Suppressor macrophage (primary cell): ENCODE data around the gene CSNK2A1.
"Not testable (repeated sequence)": the region's sequence is repeated elsewhere in the genome, so short reads cannot be mapped to it uniquely, and the experiment has no call there.

Source experiments
- DNase-seq, 4 experiments: peaks; one replicate each; pipeline ENCODE4 v3.0.0-alpha.2; 2020 to 2022
- total RNA-seq, 17 experiments: gene quantifications; one replicate each; lab custom pipeline; 2026; ENCODE audit warnings: mixed read lengths in 6 of 17, inconsistent platforms in 3 of 17; lab: John Stamatoyannopoulos, UW

Gene CSNK2A1
- total RNA-seq = 73.1 to 150 (median 115) reads per million in 17 experiments

DNA sequence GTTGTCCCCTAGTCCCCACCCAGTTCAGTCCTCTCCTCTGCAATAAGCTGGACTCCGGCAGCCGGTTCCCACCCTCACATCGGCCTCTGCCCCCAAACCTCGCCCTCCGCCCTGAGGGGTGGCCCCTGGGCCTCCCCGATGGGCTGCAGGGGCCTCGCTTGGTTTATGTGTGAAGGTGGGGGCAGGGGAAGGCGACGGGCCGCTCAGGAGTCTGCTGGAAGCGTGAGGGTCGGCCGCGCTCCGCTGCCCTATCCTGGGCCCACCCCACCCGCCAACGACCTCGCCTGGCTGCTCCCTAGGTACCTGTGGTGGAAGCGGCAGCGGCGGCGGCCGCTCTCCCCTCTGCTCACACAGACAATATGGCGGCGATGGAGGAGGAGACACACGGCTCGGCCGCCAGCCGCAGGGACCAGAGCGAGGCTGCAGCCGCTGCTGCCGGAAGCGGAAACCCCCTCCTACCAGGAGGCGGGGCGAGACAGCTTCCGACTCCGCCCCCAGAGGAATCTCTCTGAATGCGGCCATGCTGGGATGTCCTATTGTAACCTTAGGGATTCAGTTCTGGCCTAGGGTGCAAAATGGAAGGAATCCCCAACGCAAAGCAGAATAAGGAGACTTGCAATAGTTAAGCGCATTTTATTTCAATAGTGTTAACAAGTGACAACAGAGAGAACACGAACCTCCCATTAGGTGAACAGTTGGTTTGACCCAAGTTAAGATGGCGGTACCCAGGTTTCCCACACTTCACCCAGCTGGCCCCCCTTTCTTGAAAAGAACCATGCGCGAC lies at the start of gene CSNK2A1:
Gene CSNK2A1 (minus strand): TSS at position 422 of the 784 bp plus-strand sequence. CDS start 35,239 bp downstream, outside the sequence.
- peak; percentile 96 to 98 (median 98) for DNase-seq

DNA sequence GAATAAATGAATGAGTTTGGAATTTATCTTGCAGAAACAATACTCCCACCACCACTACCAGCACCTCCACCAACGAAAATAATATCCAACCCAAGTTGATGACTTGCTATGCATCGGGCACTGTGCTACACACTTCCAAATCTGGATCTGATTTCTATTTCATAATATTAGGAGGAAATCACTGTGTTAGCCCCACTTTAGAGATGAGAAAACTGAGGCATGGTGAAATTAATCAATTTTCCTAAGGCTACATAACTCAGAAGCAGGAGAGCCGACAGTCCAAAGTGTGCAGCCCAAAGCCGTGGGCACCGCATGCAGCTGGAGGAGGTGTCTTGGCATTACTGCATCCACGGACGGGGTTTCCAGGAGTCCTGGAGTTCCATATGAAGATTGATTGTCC lies 48.9 kb upstream of the CSNK2A1 start:
- DNase-seq = no peak

DNA sequence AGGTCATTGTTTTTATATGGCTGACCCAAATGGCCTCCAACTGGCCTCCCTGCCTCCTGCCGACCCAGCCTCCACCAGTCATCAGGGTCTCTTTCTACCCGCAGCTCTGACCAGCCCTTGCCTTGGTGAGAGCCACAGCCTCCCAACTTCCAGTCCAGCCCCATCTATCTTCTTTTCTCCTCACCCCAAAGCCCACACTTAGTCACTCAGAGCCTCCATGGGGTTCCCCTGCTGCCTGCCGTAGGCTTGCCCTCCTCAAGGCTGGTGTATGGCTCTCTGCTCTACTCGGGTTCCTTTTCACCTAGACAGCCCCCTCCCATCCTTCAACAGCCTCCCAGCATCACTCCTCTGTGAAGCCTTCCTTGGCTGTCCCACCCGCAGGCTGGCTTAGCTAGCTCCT lies 48.4 kb upstream of the CSNK2A1 start:
- no peak for DNase-seq

DNA sequence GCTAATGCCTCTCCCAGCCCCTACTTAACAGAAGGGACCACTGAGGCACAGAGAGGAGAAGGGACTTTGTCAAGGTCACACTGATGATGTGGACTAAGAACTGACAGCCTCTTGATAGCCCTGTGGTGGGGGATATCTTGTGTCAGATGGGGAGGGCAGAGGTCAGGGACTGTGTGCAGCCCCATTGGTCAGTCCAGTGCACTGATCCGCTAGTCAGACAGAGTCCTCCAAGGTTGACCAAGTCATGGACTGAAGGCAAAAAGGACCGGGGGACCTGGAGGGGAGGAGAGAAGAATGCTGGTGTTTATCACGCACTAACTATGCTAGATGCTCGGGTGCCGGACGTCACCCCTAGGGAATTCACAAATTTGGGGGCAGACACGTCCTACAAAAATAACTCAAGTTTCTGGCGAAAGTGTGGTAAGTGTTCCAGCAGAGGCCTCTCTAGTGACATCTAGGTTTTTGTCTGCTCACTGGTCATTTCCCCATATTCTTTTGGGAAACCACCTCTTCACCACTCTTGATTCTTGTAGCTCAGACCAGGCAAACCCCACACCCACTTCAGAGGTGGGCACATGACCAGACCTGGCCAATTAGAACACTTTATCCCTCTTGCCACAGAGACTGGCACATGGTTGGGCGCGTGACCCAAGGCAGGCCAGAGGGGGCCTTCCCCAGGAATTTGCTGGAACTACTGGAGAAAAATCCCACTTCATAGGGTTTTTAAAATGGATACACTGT lies 45.5 kb upstream of the CSNK2A1 start:
- DNase-seq = peak; percentile 42 to 74 (median 66)

DNA sequence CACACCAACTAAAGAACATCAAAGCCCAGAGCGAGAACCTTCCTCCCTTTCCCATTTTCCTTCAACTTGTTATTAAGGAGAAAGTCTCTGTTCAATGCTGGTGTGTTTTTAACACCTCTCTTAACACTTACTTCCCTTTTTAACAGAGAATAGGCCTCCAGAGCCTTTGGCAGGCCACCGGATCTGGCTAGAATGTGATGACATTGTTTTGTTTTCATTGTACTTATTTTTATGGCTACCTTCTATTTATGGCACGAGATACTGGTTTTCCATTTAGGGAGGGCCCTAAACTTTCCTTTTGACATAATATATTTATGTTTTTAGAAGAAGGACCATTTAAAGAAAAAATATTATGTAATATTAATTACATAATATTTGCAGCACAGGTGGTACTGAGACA lies 44.9 kb upstream of the CSNK2A1 start:
- peak in 3 of 4 experiments; percentile 17 to 32 (median 19) for DNase-seq

DNA sequence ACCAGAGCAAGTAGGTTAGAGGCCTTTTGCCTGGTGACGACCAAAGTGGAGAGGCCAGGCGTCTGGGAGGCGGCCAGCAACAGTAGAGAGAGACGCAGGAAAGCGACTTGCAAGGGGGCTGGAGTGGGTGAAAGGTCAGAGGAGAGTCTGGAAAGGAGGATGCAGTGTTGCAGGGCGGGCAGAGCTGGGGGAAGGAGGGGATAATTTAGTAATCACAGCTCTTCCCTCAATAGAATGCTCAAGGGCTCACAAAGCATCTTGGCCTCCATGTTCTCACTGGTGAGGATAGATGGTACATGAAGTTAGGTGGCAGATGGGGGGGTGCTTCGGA lies 41.3 kb upstream of the CSNK2A1 start:
- DNase-seq = no peak

DNA sequence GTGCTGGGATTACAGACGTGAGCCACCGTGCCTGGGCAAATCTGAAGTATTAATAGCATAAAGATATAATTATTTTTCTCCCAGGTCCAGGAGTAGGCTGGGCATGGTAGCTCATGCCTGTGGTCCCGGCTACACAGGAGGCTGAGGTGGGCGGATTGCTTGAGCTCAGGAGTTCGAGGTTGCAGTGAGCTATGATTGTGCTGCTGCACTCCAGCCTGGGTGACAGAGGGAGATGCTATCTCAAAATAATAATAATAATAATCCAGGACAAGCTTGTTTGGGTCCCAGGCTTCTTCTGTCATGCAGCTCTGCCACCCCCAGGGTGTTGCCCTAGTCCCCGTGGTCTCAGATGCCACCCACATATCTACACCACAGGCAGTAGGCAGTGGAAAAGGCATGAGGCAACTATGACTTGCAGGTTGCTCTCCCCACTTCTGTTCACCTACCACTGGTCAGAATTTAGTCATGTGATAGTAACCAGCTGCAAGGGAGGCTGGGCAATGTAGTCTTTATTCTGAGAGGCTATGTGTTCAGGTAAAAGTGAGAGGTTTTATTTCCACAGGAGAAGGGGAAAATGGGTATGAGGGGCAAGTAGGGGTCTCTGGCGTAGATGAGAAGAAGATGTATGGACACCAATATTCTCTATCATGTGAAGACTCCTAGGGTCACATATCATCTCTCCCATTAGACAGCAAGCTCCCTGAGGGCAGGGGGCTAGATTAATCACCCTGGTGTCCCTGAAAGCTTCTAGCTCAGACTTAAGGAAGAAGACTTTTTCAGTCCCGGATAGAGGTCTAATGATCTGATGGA lies 40.8 kb upstream of the CSNK2A1 start:
- peak in 3 of 4 experiments; percentile 49 to 73 (median 65) for DNase-seq

DNA sequence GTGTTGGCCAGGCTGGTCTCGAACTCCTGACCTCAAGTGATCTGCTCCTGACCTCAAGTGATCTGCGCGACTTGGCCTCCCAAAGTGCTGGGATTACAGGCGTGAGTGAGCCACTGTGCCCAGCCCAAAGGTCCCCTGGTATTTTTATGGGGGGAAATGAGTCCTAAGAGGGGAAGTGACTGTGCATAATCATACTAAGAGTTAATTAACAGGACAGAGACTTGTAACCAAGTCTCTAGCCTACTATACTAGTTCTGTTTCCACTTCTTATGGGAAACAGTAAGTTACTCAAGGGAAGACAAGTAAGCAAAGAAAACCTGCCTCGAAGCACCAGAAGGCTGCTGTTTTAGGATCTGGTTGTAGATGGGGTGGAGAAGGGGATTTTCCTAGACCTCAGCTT lies 38.6 kb upstream of the CSNK2A1 start:
- no peak for DNase-seq

DNA sequence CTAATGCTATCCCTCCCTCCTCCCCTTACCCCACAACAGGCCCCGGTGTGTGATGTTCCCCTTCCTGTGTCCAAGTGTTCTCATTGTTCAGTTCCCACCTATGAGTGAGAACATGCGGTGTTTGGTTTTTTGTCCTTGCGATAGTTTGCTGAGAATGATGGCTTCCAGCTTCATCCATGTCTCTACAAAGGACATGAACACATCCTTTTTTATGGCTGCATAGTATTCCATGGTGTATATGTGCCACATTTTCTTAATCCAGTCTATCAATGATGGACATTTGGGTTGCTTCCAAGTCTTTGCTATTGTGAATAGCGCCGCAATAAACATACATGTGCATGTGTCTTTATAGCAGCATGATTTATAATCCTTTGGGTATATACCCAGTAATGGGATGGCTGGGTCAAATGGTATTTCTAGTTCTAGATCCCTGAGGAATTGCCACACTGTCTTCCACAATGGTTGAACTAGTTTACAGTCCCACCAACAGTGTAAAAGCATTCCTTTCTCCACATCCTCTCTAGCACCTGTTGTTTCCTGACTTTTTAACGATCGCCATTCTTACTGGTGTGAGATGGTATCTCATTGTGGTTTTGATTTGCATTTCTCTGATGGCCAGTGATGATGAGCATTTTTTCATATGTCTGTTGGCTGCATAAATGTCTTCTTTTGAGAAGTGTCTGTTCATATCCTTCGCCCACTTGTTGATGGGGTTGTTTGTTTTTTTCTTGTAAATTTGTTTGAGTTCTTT lies 35.5 kb upstream of the CSNK2A1 start:
- DNase-seq = not testable (repeated sequence)

DNA sequence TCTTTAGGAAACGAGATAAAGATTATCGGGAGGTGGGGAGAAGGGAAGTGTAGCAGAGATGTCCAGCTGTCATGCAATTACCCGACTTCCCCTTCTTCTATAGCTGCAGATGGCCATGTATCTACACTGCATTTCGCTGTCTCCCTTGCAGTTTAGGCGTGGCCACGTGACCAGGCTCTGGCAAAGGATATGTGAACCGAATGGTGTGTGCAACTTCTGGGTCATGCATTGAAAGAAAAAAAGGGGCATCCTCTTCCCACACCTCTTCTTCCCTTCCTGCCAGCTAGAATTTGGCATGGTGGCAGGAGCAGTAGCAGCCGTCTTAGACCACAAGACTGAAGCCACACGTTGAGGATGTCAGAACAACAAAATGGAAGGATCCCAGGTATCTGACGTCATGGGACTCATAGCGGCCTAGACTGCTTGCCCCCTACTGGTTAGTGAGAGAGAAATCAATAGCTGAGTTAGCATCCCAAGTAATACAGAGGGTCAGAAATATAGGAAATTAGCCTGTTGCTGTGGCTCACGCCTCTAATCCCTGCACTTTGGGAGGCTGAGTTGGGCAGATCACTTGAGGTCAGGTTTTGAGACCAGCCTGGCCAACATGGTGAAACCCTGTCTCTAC lies 33.7 kb upstream of the CSNK2A1 start:
- DNase-seq = peak; percentile 13 to 65 (median 48)

DNA sequence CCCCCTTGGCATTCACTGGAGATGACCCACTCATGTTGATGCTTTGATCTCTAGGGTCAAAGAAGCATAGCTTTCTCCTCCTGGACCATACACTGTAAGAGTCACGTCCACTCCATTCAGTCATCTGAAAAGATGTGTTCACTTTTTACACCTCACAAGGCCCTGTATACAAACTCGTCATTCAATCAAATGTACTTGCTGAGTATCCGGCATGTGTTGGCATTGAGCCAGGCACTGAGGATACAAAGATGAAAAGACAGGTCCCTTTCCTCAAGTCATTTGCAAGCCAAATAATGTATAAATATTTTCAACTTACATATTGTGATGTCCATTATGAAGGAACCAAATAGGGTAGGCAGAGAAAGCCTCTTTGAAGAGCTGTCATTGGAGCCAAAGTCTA lies 32.6 kb upstream of the CSNK2A1 start:
- no peak for DNase-seq

DNA sequence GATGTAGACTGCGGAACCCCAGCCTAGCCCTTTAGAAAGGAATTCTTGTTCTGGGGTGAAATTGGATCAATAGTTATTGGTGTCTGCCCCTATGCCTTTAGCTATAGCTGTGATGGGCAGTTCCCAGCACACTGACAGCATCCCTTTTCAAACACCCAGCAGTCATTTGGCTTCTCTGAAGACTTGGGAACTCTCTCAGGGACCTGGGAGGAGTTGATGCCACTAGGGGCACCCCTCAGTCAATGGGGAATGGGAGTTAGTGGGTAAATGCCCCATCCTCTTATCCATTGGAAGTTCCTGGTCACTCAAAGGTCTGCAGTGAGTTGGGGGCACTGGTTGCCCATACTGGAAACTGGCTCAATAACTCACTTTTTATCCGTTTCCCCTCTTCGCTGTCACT lies 31.6 kb upstream of the CSNK2A1 start:
- DNase-seq = no peak

DNA sequence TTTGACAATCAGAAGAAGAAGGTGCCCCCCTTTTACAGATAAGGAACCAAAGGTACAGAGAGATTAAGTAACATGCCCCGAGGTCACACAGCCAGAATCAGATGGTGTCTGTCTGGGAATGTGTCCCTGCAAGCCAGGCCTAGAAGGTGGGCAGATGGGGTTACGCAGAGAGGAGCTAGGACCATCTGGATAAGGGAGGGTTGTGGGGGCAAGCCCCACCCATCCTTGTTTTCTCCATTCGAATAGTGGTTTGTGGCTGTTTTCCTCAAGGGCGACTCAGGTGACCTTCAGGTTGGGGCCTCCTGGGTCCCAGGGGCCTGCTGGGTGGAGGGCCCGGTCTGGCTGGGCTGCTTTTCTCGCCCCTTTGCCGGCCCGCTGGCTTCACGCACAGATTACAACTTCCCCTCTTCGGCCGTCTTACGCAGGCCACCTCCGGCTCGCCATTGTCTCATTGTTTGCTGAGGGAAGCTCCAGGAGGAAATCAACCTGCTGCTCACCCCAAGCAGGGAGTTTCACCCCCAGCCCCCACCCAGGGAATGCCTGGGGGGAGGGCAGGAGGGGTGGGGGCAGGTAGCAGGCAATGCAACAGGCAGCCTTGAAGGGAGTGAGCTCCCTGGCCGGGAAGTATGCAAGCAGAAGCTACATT lies 30.8 kb upstream of the CSNK2A1 start:
- DNase-seq = no peak

DNA sequence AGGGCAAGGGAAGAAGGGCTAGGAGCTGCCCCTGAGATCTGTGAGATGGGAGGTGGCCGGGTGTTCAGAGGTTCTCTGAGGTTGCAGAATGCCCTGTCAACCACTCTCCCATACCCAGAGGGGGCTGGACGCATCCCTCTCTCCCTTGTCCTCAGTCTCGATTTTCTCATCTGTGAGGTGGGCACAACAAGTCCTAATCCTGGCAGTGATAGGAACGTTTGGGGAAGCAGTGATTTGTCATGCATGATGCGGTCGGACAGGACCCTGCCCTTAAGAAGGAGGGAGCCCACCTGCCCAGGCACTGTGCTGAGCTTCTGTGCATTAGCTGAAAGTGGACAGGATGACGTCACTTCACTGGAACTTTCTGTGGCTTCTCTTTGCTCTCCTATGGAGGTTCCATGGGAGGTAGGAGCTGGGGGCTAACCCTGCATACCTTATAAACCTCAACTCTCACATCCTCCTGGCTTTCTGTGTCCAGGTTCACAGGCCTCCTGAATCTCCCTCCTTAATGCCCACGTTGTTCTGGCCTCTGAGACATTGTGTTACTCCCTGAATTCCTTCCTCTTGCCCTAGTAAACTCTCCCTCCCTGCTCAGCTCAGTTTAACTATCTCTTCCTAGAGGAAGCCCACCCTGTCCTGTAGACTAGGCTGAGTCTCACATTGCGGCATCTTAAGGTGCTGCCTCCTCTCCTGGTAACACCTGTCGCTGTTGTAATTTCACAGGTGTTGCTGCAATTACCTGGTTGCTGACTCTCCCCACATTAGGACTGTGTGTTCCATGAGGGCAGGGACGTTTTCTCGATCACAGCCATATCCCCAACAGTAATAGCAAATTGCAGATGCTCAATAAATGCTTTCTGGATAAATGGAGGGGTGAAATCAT lies 30.1 kb upstream of the CSNK2A1 start:
- no peak for DNase-seq

DNA sequence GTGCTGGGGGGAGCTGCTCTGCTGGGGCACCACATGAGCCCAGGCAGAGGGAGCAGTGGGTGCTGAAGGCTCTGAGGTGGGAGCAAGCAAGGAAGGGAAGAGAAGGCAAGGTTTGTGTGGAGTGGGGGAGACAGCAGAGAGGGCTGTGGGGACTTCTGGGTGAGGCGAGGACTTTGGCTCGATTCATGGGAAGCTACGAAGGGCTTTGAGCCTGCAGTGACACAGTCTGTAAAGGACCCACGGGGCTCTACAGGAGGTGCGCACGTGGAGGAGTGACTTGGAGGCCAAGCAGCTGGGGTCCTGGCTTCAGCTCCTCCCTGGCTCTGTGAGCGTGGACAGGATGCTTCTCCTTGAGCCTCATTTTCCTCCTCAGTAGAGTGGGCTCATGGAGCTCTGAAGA lies 29.1 kb upstream of the CSNK2A1 start:
- no peak for DNase-seq

DNA sequence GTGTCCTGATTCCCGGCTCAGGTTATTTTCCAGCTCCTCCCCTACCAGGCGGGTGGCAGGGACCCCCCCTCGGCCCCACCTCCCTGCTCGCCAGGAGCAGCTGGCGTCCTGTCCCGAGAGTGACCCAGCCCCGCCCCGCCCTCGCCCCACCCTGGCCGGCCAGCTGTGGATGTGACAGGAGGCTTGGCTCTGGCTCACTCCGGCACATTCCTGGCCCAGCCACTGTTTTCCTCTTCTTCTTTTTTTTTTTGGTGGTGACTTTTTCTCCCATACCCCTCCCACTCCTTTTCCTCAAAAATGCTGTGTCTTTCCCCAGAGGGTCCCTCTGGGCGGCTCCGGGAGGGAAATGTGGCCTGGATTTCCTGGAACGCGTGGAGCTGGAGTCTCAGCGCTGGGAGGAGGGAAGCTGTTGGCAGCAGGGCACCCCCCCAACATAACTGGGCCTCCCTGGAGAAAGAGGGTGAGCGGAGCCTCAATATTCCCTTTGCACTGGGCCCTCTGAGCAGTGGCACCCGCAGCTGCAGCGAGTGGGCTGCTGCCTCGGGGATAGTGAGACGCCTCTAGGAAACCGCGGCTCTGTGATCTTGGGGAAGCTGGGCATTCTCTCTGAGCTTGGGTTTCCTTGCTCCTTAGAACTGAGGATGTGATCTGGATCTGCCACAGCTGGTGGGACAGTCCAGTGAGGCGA lies 28.3 kb upstream of the CSNK2A1 start:
- DNase-seq = no peak

DNA sequence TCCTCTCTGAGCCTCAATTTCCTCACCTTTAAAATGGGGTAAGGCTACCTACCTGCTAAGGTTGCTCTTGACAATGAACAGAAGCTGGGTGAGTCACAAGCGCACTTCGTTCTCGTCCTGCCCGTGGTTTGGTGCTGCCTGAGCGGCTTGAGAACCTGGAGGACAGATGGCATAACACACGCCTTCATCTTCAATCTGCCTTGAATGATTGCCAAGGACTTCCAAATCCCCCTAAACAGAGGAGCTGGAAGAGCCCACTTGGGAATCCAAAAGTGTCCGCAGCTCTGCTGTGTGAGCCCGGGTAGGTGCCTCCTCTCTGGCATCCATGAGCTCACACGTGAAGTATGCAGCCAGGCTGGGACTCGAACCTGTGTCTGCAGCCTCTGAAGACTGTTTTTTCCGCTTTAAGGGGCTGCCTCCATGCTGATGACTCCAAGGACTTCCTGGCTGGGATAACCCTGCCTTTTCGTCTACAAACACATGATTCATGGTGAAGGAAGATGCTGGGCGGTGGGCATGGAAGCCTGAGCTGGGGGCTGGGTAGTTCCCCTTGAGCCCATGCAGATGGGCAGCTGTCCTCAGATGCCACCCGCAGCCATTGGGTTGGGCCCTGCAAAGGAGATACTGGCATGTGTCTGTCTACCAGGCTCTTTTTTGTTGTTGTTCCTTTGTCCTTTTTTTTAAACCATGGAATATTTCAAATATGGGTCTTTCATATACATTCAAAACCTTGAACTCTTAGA lies 25.3 kb upstream of the CSNK2A1 start:
- DNase-seq = no peak

DNA sequence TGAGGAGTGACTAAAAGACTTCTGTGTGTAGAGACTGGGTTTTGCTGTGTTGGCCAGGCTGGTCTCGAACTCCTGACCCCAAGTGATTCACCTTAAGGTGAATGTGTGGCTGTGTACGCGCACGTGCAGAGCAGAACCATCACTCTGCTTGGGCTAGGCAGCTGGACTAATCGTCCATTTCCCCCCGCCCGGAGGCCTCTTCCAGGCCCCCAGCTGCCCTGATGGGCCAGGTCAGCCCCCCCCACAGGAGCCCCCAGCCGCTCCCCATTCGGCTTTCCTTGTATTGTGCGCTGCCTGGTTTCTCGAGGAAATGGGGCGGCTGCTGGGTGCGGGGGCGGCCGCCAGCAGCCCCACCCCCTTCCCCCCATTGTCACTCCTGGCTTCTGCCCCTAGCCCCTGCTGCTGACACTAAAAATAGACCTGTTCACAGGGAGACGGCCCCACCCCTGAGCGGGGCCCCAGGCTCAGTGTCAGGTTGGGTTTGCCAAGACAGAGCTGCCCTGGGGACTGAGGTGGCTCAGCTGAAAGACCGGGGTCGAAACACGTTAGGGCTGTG lies 24.6 kb upstream of the CSNK2A1 start:
- DNase-seq = no peak

DNA sequence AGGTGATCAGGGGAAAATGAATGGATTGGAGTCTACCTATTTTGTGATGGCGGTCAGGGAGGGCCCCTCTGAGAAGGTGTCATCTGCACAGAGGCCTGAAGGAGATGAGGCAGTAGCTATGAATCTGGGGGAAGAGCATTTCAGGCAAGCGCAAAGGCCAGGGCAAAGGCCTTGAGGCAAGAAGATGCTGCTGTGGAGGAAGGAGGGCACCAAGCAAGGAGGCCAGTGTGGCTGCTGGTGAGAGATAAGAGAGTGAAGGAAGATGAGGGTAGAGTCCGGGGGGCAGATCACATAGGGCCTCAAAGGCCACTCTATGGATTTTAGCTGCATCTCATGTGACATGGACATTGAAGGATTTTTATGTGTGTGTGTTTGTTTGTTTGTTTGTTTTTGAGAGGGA lies 20.6 kb upstream of the CSNK2A1 start:
- no peak for DNase-seq
